Mammary epithelial cell (primary cell): ENCODE data around the gene ERF.

ENCODE experiments used
- EZH2 ChIP-seq: IDR thresholded peaks from 2 replicates; pipeline ENCODE4 v1.6.1; 2012; ENCODE audit warnings: low read length, inconsistent platforms, borderline replicate concordance
- TF ChIP-seq, protein P1 (sequence below), 2 donors: IDR thresholded peaks in 1 of 2; conservative IDR thresholded peaks in 1 of 2; 2 replicates each; pipeline ENCODE4 v1.5.1; 2011 to 2012; ENCODE audit warnings: inconsistent platforms in 2 of 2, low read length in 2 of 2, mild to moderate bottlenecking in 2 of 2, control low read depth in 1 of 2, low read depth in 1 of 2; ENCODE audit not compliant: insufficient read depth in 1 of 2; ENCODE audit errors: extremely low read depth in 1 of 2

DNA sequence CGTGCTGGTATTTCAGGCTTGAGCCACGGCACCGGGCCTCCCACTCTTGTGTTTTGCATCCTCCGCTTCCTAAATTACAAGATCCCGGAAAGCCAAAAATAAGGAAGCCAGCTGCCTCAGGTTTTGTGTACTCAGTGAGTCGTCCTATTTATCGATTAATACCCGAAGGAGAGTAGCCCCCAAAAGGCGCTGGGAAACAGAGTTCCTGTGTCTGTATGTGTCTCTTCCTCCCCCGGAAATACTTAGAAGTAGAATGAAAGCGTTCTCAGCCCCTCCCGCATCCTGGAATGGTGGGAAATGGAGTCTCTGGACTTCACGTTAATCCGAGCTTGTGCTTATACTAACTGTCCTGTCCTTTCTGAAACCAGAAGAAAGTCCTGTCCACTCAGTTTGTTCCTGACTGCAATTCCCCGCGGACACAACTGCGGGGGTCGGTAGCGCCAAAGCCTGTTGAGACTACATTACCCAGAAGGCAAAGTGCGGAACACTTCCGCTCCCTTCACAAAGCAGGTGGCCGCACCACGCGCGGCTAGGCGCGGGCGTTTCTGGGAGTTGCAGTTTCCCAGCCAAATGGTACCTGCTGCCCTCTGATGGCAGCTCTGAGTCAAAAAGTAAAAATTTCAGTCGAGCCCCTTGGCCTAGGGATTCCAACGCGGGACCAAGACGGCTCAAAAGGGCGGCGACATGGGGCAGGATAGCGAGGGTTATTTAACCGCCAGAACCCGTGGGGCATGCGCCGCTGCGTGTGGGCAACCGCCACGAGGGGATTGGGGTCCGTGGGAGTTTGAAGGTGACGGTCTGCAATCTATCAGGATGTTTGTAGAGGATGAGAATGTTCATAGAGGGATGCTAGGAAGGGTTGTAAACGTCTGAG lies 10.3 kb downstream of the ERF start:
- TF ChIP-seq, protein P1, sequence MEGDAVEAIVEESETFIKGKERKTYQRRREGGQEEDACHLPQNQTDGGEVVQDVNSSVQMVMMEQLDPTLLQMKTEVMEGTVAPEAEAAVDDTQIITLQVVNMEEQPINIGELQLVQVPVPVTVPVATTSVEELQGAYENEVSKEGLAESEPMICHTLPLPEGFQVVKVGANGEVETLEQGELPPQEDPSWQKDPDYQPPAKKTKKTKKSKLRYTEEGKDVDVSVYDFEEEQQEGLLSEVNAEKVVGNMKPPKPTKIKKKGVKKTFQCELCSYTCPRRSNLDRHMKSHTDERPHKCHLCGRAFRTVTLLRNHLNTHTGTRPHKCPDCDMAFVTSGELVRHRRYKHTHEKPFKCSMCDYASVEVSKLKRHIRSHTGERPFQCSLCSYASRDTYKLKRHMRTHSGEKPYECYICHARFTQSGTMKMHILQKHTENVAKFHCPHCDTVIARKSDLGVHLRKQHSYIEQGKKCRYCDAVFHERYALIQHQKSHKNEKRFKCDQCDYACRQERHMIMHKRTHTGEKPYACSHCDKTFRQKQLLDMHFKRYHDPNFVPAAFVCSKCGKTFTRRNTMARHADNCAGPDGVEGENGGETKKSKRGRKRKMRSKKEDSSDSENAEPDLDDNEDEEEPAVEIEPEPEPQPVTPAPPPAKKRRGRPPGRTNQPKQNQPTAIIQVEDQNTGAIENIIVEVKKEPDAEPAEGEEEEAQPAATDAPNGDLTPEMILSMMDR (conservative IDR thresholded peaks at IDR 0.05 in 1 of 2, IDR thresholded peaks at IDR 0.05 in 1 of 2; ENCODE audit: extremely low read depth in 1 of 2, insufficient read depth in 1 of 2, low read depth in 1 of 2, low read length in 2 of 2) = peak; percentile 45 to 68
- no peak for TF ChIP-seq EZH2
